EL (cell line): ENCODE data around the gene OR2A7.
"Not testable (repeated sequence)": the region's sequence is repeated elsewhere in the genome, so short reads cannot be mapped to it uniquely, and the experiment has no call there.

Experiments
- DNase-seq: peaks from one replicate; pipeline ENCODE4 v3.0.0-alpha.2; 2016

OR2A7 gene

DNA sequence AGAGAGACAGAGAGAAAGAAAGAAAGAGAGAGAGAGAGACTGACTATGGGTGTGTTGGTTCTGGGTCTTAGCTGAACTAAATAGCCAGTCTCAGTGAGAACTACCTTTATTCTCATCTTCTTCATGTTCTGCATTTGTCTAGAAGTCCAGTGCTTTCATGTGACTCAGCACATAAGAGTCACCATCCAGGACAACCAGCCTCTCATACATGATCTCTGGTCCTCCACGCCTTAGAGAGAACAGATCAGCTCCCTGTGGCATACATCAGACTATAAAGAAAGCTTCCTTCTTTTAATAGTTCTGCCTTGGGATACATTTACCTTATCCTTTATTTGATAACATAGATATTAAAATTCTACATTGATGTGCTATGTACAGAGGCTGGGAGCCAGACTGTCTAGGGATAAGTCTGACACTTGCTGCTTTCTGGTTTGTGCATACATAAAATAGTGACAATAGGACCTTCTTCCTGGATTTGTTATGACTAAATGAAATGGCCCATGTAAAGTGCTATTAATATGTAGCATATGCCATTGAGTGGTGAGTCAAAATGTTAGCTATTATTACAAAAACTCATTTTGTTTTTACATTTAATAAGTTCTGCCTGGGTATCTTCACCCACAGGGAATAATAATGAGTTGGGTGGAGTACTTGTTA is 16.8 kb downstream of the OR2A7 start:
- not testable (repeated sequence) for DNase-seq

GRCh38 chr7:144246967-144247366 is 17.6 kb downstream of the OR2A7 start:
- not testable (repeated sequence) for DNase-seq

- not testable (repeated sequence) for DNase-seq
These were observed 19.2 kb downstream of the OR2A7 start for GRCh38 chr7:144245372-144245771.

DNA sequence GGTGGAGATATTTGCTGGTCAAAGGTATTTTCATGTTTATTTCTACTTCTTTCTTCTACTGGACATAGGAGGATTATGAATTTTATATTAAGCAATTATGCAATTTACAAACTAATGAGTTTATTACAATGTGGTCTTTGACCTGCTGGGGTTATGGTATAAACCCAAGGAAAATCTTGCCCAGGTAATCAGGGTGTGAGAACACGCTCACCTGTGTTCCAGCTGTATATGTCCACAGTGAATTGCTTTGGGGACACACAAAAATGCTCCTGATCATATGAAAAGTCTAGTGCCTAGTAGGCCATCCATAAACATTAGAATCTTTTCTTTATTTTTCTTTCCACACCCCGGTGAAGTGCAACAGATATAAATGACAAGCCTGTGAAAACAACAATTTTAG is 25.2 kb downstream of the OR2A7 start, which contains the start of gene OR2A42:
OR2A42 (minus strand) TSS at position 241 of the 400 bp plus-strand sequence. CDS start 6,762 bp downstream, outside the sequence.
- not testable (repeated sequence) for DNase-seq

GRCh38 chr7:144238530-144239082 is 26.0 kb downstream of the OR2A7 start:
- DNase-seq = not testable (repeated sequence)

GRCh38 chr7:144233039-144233438 is 31.6 kb downstream of the OR2A7 start:
- DNase-seq = not testable (repeated sequence)

GRCh38 chr7:144231027-144231426 is 33.6 kb downstream of the OR2A7 start:
- DNase-seq = not testable (repeated sequence)

- DNase-seq = not testable (repeated sequence)
These were observed 35.8 kb downstream of the OR2A7 start for GRCh38 chr7:144228810-144229209.

DNA sequence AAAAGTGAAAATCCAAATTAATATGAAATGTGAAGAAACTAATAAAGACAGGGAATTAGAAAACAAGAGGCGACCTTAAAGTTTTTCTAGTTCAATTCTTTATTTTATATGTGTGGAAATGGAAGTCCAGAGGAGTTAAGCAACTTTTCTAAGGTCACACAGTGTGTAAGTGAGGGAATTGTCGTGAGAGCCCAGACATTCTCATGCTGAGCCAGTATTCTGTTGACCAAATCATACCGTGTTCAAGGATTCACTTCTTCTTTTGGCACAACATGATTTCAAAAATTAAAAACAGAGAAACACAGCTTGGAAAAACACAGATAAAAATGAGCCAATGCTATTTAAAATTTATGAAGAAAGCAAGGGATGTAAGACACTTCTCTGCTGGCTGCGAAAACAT is 37.7 kb downstream of the OR2A7 start:
- DNase-seq = not testable (repeated sequence)

DNA sequence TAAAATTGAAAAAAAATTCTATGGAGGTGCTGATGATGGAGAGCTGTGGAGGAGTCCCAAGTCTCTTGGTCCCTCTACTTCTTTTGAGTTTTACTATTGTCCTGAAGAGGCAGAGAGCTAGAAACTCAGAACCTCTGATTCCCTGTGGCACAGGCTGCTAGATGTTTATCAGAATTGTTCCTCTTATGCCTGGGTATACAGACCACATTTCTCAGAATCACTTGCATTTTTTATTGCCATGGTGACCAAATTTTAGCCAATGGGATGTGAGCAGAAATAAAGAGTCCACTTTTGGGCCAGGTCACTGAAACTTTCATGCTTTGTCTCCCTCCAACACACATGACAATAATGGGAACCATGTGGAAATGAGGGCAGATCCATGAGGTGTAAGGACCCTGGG is 40.9 kb downstream of the OR2A7 start:
- DNase-seq = not testable (repeated sequence)

GRCh38 chr7:144220531-144220930 is 44.1 kb downstream of the OR2A7 start:
- DNase-seq = not testable (repeated sequence)

GRCh38 chr7:144219149-144219548 is 45.4 kb downstream of the OR2A7 start:
- not testable (repeated sequence) for DNase-seq

GRCh38 chr7:144218581-144218980 is 46.0 kb downstream of the OR2A7 start:
- not testable (repeated sequence) for DNase-seq

DNA sequence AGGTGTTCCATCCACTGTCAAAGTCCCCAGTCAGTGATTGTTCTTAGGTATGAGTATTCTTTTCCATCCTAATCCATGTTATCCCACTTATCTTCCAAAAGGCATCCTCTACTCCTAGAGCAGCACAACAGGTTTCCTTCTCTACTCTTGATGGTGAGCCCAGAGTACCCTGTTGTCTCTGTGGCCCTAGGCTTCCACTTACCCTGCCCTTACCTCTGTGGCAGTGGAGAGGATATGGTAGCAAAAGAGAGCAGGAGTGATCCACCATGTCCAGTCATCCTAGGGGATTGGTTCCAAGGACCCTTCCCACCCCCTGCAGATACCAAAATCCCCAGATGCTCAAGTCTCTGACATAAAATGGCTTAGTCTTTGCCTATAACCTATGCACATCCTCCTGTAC is 47.4 kb downstream of the OR2A7 start:
- not testable (repeated sequence) for DNase-seq
